Esophagus muscularis mucosa (tissue), 4 donors: ENCODE data around the gene DSCAM. TPM values are rescaled to one million over a fixed set of nuclear protein-coding genes. Genes with fewer than 3 reads are reported as not detected.

Source experiments
- DNase-seq: peaks from one replicate; pipeline ENCODE4 v3.0.0-alpha.2; 2017; ENCODE audit errors: extremely low spot score
- H3K27ac ChIP-seq, 4 donors: fragments of 200-600 bp; sonication (generic); replicated peaks in 1 of 4; 1 replicate in 3 of 4; 2 replicates in 1 of 4; pipeline ENCODE4 v1.5.1; 2016 to 2019; ENCODE audit warnings: mild to moderate bottlenecking in 1 of 4
- H3K27me3 ChIP-seq, 4 donors: fragments of 200-600 bp; sonication (generic); one replicate each; pipeline versions ENCODE4 v1.5.1 to v1.6.0; 2016 to 2019
- H3K36me3 ChIP-seq, 4 donors: fragments of 200-600 bp; sonication (generic); one replicate each; pipeline ENCODE4 v1.5.1; 2016 to 2019
- H3K4me1 ChIP-seq, 4 donors: fragments of 200-600 bp; sonication (generic); one replicate each; pipeline ENCODE4 v1.5.1; 2016 to 2019
- H3K4me3 ChIP-seq, 4 donors: fragments of 200-600 bp; sonication (generic); 1 replicate in 2 of 4; 2 replicates in 2 of 4; pipeline ENCODE4 v1.5.1; 2016 to 2019; ENCODE audit warnings: mild to moderate bottlenecking in 4 of 4, moderate library complexity in 1 of 4
- H3K9me3 ChIP-seq, 4 donors: fragments of 200-600 bp; sonication (generic); 1 replicate in 3 of 4; 2 replicates in 1 of 4; pipeline ENCODE4 v1.5.1; 2016 to 2019
- EP300 ChIP-seq: sonication (generic); formaldehyde crosslinking; IDR thresholded peaks from one replicate; pipeline ENCODE4 v1.6.1; 2017; ENCODE audit warnings: antibody characterized with exemption
- POLR2A ChIP-seq: fragments of 450-650 bp; IDR thresholded peaks from one replicate; pipeline ENCODE4 v1.6.1; 2017; ENCODE audit warnings: antibody characterized with exemption, moderate library complexity, mild to moderate bottlenecking, low read depth
- POLR2AphosphoS5 ChIP-seq, 2 donors: sonication (generic); formaldehyde crosslinking; IDR thresholded peaks; one replicate each; pipeline ENCODE4 v1.6.1; 2017; ENCODE audit warnings: antibody characterized with exemption in 2 of 2
- WGBS: methylation state at CpG from one replicate; pipeline ENCODE4 v1.1.5; 2018; 5-methylcytosine and 5-hydroxymethylcytosine counted together
- intact Hi-C: fragments of 100-400 bp; cut with DNase I; formaldehyde crosslinking; loops from one replicate; pipeline ENCODE4 v1.15.1; 2023
- total RNA-seq, 4 donors: library from RNA; depleted of rRNA; stranded (reverse); fragments of >200 nt; gene quantifications; one replicate each; pipeline versions ENCODE4 v1.1.0 to v1.2.1, GENCODE V29; 2016
- TF ChIP-seq, protein P1 (sequence below), 3 experiments: fragments of 200-600 bp in 2 of 3; fragments of 450-650 bp in 1 of 3; sonication (generic) in 2 of 3; IDR thresholded peaks; one replicate each; pipeline ENCODE4 v1.5.1; 2017 to 2019; ENCODE audit warnings: antibody characterized with exemption in 3 of 3, mild to moderate bottlenecking in 2 of 3, moderate library complexity in 1 of 3

DSCAM gene
- total RNA-seq, 4 donors from 2014 or later, result 0.06 to 0.42 (median 0.17) TPM; not detected in 1

- DNase-seq, result no peak
- no peaks in the 10 kb centered on the region for H3K36me3 ChIP-seq
- H3K27me3 ChIP-seq, result no peaks in the 10 kb centered on the region
- H3K4me3 ChIP-seq, result no peak overlapping the region
- peaks cover 0 to 8% (median 2%) of the 10 kb centered on the region in 4 donors for H3K9me3 ChIP-seq
- TF ChIP-seq EP300 (no peak), POLR2AphosphoS5 (IDR thresholded peaks at IDR 0.05) (no peak), POLR2A (no peak)
- TF ChIP-seq, protein P1, sequence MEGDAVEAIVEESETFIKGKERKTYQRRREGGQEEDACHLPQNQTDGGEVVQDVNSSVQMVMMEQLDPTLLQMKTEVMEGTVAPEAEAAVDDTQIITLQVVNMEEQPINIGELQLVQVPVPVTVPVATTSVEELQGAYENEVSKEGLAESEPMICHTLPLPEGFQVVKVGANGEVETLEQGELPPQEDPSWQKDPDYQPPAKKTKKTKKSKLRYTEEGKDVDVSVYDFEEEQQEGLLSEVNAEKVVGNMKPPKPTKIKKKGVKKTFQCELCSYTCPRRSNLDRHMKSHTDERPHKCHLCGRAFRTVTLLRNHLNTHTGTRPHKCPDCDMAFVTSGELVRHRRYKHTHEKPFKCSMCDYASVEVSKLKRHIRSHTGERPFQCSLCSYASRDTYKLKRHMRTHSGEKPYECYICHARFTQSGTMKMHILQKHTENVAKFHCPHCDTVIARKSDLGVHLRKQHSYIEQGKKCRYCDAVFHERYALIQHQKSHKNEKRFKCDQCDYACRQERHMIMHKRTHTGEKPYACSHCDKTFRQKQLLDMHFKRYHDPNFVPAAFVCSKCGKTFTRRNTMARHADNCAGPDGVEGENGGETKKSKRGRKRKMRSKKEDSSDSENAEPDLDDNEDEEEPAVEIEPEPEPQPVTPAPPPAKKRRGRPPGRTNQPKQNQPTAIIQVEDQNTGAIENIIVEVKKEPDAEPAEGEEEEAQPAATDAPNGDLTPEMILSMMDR (IDR thresholded peaks at IDR 0.05), result no peak
- intact Hi-C loops, result no loop called here
- 20% methylated on average over 3 of the region's 3 CpGs for WGBS
- H3K27ac ChIP-seq, result peak overlapping the region in 3 of 4 donors; percentile 15 to 42 (median 34)
- peaks cover 0 to 16% (median 12%) of the 10 kb centered on the region in 4 donors for H3K4me1 ChIP-seq
Observed at GRCh38 chr21:40404396-40404800, 442.6 kb downstream of the DSCAM start.

- WGBS, result 77% methylated on average over 2 of the region's 2 CpGs
- no peaks in the 10 kb centered on the region for H3K36me3 ChIP-seq
- H3K27ac ChIP-seq, result no peak overlapping the region
- DNase-seq, result no peak
- H3K4me3 ChIP-seq, result no peak overlapping the region
- intact Hi-C loops, result no loop called here
- H3K9me3 ChIP-seq, result peaks cover 0 to 8% (median 2%) of the 10 kb centered on the region in 4 donors
- TF ChIP-seq, protein P1 (IDR thresholded peaks at IDR 0.05), result no peak
- TF ChIP-seq POLR2A (no peak), EP300 (no peak)
- no peaks in the 10 kb centered on the region for H3K27me3 ChIP-seq
- H3K4me1 ChIP-seq, result peaks cover 0 to 16% (median 12%) of the 10 kb centered on the region in 4 donors
Observed at GRCh38 chr21:40402884-40403582, 443.9 kb downstream of the DSCAM start.

GRCh38 chr21:40395732-40396131, 451.2 kb downstream of the DSCAM start:
- no peak overlapping the region for H3K27ac ChIP-seq
- H3K4me1 ChIP-seq, result no peaks in the 10 kb centered on the region
- H3K9me3 ChIP-seq, result no peaks in the 10 kb centered on the region
- TF ChIP-seq, protein P1 (IDR thresholded peaks at IDR 0.05), result no peak
- no peaks in the 10 kb centered on the region for H3K36me3 ChIP-seq
- DNase-seq, result no peak
- 86% methylated on average over 7 of the region's 7 CpGs for WGBS
- no peaks in the 10 kb centered on the region for H3K27me3 ChIP-seq
- intact Hi-C loops, result no loop called here
- no peak overlapping the region for H3K4me3 ChIP-seq

DNA sequence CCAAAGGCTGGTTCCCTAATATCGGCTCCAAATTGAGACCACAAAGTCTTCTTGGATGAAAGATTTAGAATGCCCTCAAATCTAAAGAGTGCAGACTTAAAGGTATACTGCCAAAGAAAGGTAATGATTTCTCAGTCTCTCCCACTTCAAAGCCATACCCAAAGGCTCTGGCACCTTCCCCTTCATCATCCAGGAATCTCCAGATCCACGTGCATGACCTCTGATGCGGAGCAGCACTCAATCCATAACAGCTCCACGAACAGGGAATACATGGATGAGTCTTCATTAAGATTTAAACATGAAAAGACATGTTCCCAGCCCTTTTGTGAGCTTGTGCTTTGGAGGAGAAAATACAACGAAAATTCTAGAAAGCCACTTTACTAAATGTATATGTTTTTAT, 453.9 kb downstream of the DSCAM start:
- H3K27me3 ChIP-seq, result no peaks in the 10 kb centered on the region
- TF ChIP-seq POLR2AphosphoS5 (IDR thresholded peaks at IDR 0.05) (no peak), EP300 (no peak), POLR2A (no peak)
- TF ChIP-seq, protein P1 (IDR thresholded peaks at IDR 0.05), result no peak
- H3K27ac ChIP-seq, result no peak overlapping the region
- intact Hi-C loops, result no loop called here
- no peak for DNase-seq
- H3K4me3 ChIP-seq, result no peak overlapping the region
- H3K4me1 ChIP-seq, result no peaks in the 10 kb centered on the region
- no peaks in the 10 kb centered on the region for H3K36me3 ChIP-seq
- no peaks in the 10 kb centered on the region for H3K9me3 ChIP-seq
- 90% methylated on average over 5 of the region's 5 CpGs for WGBS

GRCh38 chr21:40388046-40388445, 458.9 kb downstream of the DSCAM start:
- intact Hi-C loops, result no loop called here
- peaks cover 0 to 16% (median 10%) of the 10 kb centered on the region in 4 donors for H3K4me1 ChIP-seq
- WGBS, result 94% methylated on average over 6 of the region's 6 CpGs

More at GRCh38 chr21:40388046-40388445, 458.9 kb downstream of the DSCAM start:
- Histone ChIP-seq H3K9me3 (no peaks in the 10 kb centered on the region), H3K36me3 (no peaks in the 10 kb centered on the region), H3K4me3 (no peak overlapping the region), H3K27me3 (no peaks in the 10 kb centered on the region), H3K27ac (no peak overlapping the region)
- no peak for DNase-seq
- TF ChIP-seq POLR2A, result no peak
- TF ChIP-seq, protein P1 (IDR thresholded peaks at IDR 0.05), result no peak
- TF ChIP-seq EP300, result no peak
- TF ChIP-seq POLR2AphosphoS5 (IDR thresholded peaks at IDR 0.05), result no peak
